ENCODE results near the gene SLC66A2. TPM values are rescaled to one million over a fixed set of nuclear protein-coding genes. Genes with fewer than 3 reads are reported as not detected.
"Not testable (repeated sequence)": the region's sequence is repeated elsewhere in the genome, so short reads cannot be mapped to it uniquely, and the experiment has no call there.

Gene SLC66A2
- total RNA-seq, 2 experiments from 2014 or later = 29.2 to 30.7 TPM

- ChIA-PET POLR2A (no interaction called here), CTCF (interaction anchor here (0.7 kb wide), 1 partner anchor 53 kb away, joined by 3 read pairs; no protein-coding TSS in a partner anchor)
Observed at GRCh38 chr18:79875531-79875919, 75.9 kb downstream of the SLC66A2 start.

- CTCF ChIA-PET = interaction anchor here (0.7 kb wide), 1 partner anchor 54 kb away, joined by 3 read pairs; no protein-coding TSS in a partner anchor
- POLR2A ChIA-PET = no interaction called here
Observed at GRCh38 chr18:79874553-79875530, 76.6 kb downstream of the SLC66A2 start.

GRCh38 chr18:79873449-79874110, 77.9 kb downstream of the SLC66A2 start:
- POLR2A ChIA-PET = interaction anchor here (0.6 kb wide), 1 partner anchor 28 kb away, joined by 8 read pairs; no protein-coding TSS in a partner anchor

GRCh38 chr18:79872527-79873444, 78.7 kb downstream of the SLC66A2 start:
- CTCF ChIA-PET = no interaction called here
- POLR2A ChIA-PET = interaction anchor here (0.6 kb wide), 1 partner anchor 27 kb away, joined by 8 read pairs; no protein-coding TSS in a partner anchor

More at GRCh38 chr18:79873449-79874110, 77.9 kb downstream of the SLC66A2 start:
- CTCF ChIA-PET = no interaction called here

GRCh38 chr18:79871481-79872091, 79.9 kb downstream of the SLC66A2 start:
- POLR2A ChIA-PET = no interaction called here
- CTCF ChIA-PET = no interaction called here

- CTCF ChIA-PET = no interaction called here
- POLR2A ChIA-PET = no interaction called here
Observed at GRCh38 chr18:79871026-79871390, 80.4 kb downstream of the SLC66A2 start.

- ChIA-PET CTCF (no interaction called here), POLR2A (no interaction called here)
Observed at GRCh38 chr18:79870301-79871025, 81.0 kb downstream of the SLC66A2 start.

- ChIA-PET POLR2A (no interaction called here), CTCF (no interaction called here)
Observed at GRCh38 chr18:79869591-79870300, 81.7 kb downstream of the SLC66A2 start.

GRCh38 chr18:79868811-79869541, 82.5 kb downstream of the SLC66A2 start:
- CTCF ChIA-PET = no interaction called here
- POLR2A ChIA-PET = no interaction called here

- ChIA-PET POLR2A (no interaction called here), CTCF (no interaction called here)
Observed at GRCh38 chr18:79868168-79868784, 83.2 kb downstream of the SLC66A2 start.

- POLR2A ChIA-PET = no interaction called here
- CTCF ChIA-PET = no interaction called here
Observed at GRCh38 chr18:79867666-79868065, 83.8 kb downstream of the SLC66A2 start.

- ChIA-PET POLR2A (no interaction called here), CTCF (no interaction called here)
Observed at GRCh38 chr18:79866889-79867574, 84.4 kb downstream of the SLC66A2 start.

GRCh38 chr18:79865951-79866350, 85.5 kb downstream of the SLC66A2 start:
- POLR2A ChIA-PET, CTCF ChIA-PET: not testable (repeated sequence)

GRCh38 chr18:79864955-79865354, 86.5 kb downstream of the SLC66A2 start:
- CTCF ChIA-PET = not testable (repeated sequence)

GRCh38 chr18:79864006-79864725, 87.3 kb downstream of the SLC66A2 start:
- POLR2A ChIA-PET = no interaction called here
- CTCF ChIA-PET = no interaction called here

More at GRCh38 chr18:79864955-79865354, 86.5 kb downstream of the SLC66A2 start:
- POLR2A ChIA-PET = not testable (repeated sequence)

All from activated CD8-positive, alpha-beta memory T cell treated with anti-CD3 and anti-CD28 coated beads for 36 hours (primary cell).